ENCODE data around the gene LIPC.

LIPC gene

GRCh38 chr15:58491499-58492202 is 59.9 kb downstream of the LIPC start:
- Histone ChIP-seq H4K8ac (ENCODE audit: low read depth, low read length) (no peak overlapping the region), H3K4me1 (ENCODE audit: control insufficient read depth in 2 of 2, insufficient read depth in 1 of 2, low read depth in 1 of 2, low read length in 2 of 2) (peaks cover 0 to 5% of the 10 kb centered on the region in 2 donors), H2BK120ac (ENCODE audit: low read depth, low read length) (no peak overlapping the region), H2BK12ac (ENCODE audit: low read length) (no peak overlapping the region), H3K4ac (ENCODE audit: low read length) (no peak overlapping the region), H2AFZ (ENCODE audit: low read length) (no peak overlapping the region), H3K27me3 (ENCODE audit: control insufficient read depth in 3 of 3, insufficient read depth in 3 of 3, low read depth in 1 of 3, low read length in 3 of 3) (no peaks in the 10 kb centered on the region), H3K18ac (ENCODE audit: low read length) (peak overlapping the region; percentile 40), H2AK5ac (ENCODE audit: low read depth, low read length) (no peak overlapping the region), H3K9ac (ENCODE audit: low read depth, low read length, poor library complexity) (no peak overlapping the region), H2BK5ac (ENCODE audit: low read length) (no peak overlapping the region), H3K27ac (replicated peaks; ENCODE audit: low read length) (no peak overlapping the region), H2BK15ac (ENCODE audit: low read length) (no peak overlapping the region), H3K36me3 (replicated peaks in 1 of 2; ENCODE audit: control insufficient read depth in 2 of 2, insufficient read depth in 2 of 2, low read length in 2 of 2) (no peaks in the 10 kb centered on the region), H3K4me2 (ENCODE audit: insufficient read depth, low read length, poor library complexity, severe bottlenecking) (no peak overlapping the region), H3K9me3 (replicated peaks in 1 of 2; ENCODE audit: control insufficient read depth in 2 of 2, insufficient read depth in 1 of 2, low read depth in 1 of 2, low read length in 2 of 2) (peaks cover 2 to 6% of the 10 kb centered on the region in 2 donors), H3K79me1 (ENCODE audit: low read depth, low read length) (no peaks in the 10 kb centered on the region), H3K4me3 (ENCODE audit: low read length in 2 of 2) (no peak overlapping the region), H3K23ac (ENCODE audit: low read depth, low read length, poor library complexity) (no peak overlapping the region), H3K14ac (ENCODE audit: low read length) (no peak overlapping the region), H4K91ac (ENCODE audit: low read depth, low read length, poor library complexity) (no peak overlapping the region)
- WGBS, 2 donors (ENCODE audit: extremely low coverage in 2 of 2, insufficient read length in 2 of 2, insufficient replicate concordance in 1 of 2): no CpG with 5 or more reads among the region's 3 CpGs
- no peak for DNase-seq (ENCODE audit: low spot score)

GRCh38 chr15:58492661-58493397 is 61.0 kb downstream of the LIPC start:
- Histone ChIP-seq H2AK5ac (ENCODE audit: low read depth, low read length) (no peak overlapping the region), H4K8ac (ENCODE audit: low read depth, low read length) (no peak overlapping the region), H3K27me3 (ENCODE audit: control insufficient read depth in 3 of 3, insufficient read depth in 3 of 3, low read depth in 1 of 3, low read length in 3 of 3) (no peaks in the 10 kb centered on the region), H3K4me1 (ENCODE audit: control insufficient read depth in 2 of 2, insufficient read depth in 1 of 2, low read depth in 1 of 2, low read length in 2 of 2) (peaks cover 0 to 2% of the 10 kb centered on the region in 2 donors), H3K36me3 (replicated peaks in 1 of 2; ENCODE audit: control insufficient read depth in 2 of 2, insufficient read depth in 2 of 2, low read length in 2 of 2) (no peaks in the 10 kb centered on the region), H3K4me2 (ENCODE audit: insufficient read depth, low read length, poor library complexity, severe bottlenecking) (no peak overlapping the region), H2BK5ac (ENCODE audit: low read length) (no peak overlapping the region), H3K27ac (replicated peaks; ENCODE audit: low read length) (no peak overlapping the region), H3K4me3 (ENCODE audit: low read length in 2 of 2) (peak overlapping the region in 1 of 2 donors; percentile 27), H3K18ac (ENCODE audit: low read length) (no peak overlapping the region), H3K79me1 (ENCODE audit: low read depth, low read length) (no peaks in the 10 kb centered on the region), H2AFZ (ENCODE audit: low read length) (no peak overlapping the region), H3K9me3 (replicated peaks in 1 of 2; ENCODE audit: control insufficient read depth in 2 of 2, insufficient read depth in 1 of 2, low read depth in 1 of 2, low read length in 2 of 2) (peaks cover 2 to 6% of the 10 kb centered on the region in 2 donors), H3K23ac (ENCODE audit: low read depth, low read length, poor library complexity) (no peak overlapping the region), H2BK15ac (ENCODE audit: low read length) (no peak overlapping the region), H2BK120ac (ENCODE audit: low read depth, low read length) (no peak overlapping the region), H4K91ac (ENCODE audit: low read depth, low read length, poor library complexity) (no peak overlapping the region), H3K9ac (ENCODE audit: low read depth, low read length, poor library complexity) (no peak overlapping the region), H3K14ac (ENCODE audit: low read length) (peak overlapping the region; percentile 15), H2BK12ac (ENCODE audit: low read length) (no peak overlapping the region), H3K4ac (ENCODE audit: low read length) (no peak overlapping the region)
- no peak for DNase-seq (ENCODE audit: low spot score)
- no CpG with 5 or more reads among the region's 7 CpGs for WGBS, 2 donors (ENCODE audit: extremely low coverage in 2 of 2, insufficient read length in 2 of 2, insufficient replicate concordance in 1 of 2)

- H3K4me1 ChIP-seq (ENCODE audit: control insufficient read depth in 2 of 2, insufficient read depth in 1 of 2, low read depth in 1 of 2, low read length in 2 of 2): peaks cover 0 to 4% of the 10 kb centered on the region in 2 donors
- H3K9ac ChIP-seq (ENCODE audit: low read depth, low read length, poor library complexity): no peak overlapping the region
- no peak overlapping the region for H2BK120ac ChIP-seq (ENCODE audit: low read depth, low read length)
- no peak overlapping the region for H3K4me2 ChIP-seq (ENCODE audit: insufficient read depth, low read length, poor library complexity, severe bottlenecking)
- no peaks in the 10 kb centered on the region for H3K27me3 ChIP-seq (ENCODE audit: control insufficient read depth in 3 of 3, insufficient read depth in 3 of 3, low read depth in 1 of 3, low read length in 3 of 3)
- H2AK5ac ChIP-seq (ENCODE audit: low read depth, low read length): no peak overlapping the region
- no peak overlapping the region for H3K14ac ChIP-seq (ENCODE audit: low read length)
- no CpG with 5 or more reads among the region's 1 CpG for WGBS, 2 donors (ENCODE audit: extremely low coverage in 2 of 2, insufficient read length in 2 of 2, insufficient replicate concordance in 1 of 2)
- H4K8ac ChIP-seq (ENCODE audit: low read depth, low read length): no peak overlapping the region
- H3K4me3 ChIP-seq (ENCODE audit: low read length in 2 of 2): no peak overlapping the region
- no peak overlapping the region for H3K18ac ChIP-seq (ENCODE audit: low read length)
- H2BK15ac ChIP-seq (ENCODE audit: low read length): no peak overlapping the region
- no peaks in the 10 kb centered on the region for H3K79me1 ChIP-seq (ENCODE audit: low read depth, low read length)
- H3K9me3 ChIP-seq (replicated peaks in 1 of 2; ENCODE audit: control insufficient read depth in 2 of 2, insufficient read depth in 1 of 2, low read depth in 1 of 2, low read length in 2 of 2): peaks cover under 1 to 2% of the 10 kb centered on the region in 2 donors
- no peaks in the 10 kb centered on the region for H3K36me3 ChIP-seq (replicated peaks in 1 of 2; ENCODE audit: control insufficient read depth in 2 of 2, insufficient read depth in 2 of 2, low read length in 2 of 2)
- no peak overlapping the region for H3K23ac ChIP-seq (ENCODE audit: low read depth, low read length, poor library complexity)
- no peak overlapping the region for H3K4ac ChIP-seq (ENCODE audit: low read length)
- no peak overlapping the region for H2BK12ac ChIP-seq (ENCODE audit: low read length)
- no peak overlapping the region for H4K91ac ChIP-seq (ENCODE audit: low read depth, low read length, poor library complexity)
- H2AFZ ChIP-seq (ENCODE audit: low read length): no peak overlapping the region
- no peak for DNase-seq (ENCODE audit: low spot score)
- H3K27ac ChIP-seq (replicated peaks; ENCODE audit: low read length): no peak overlapping the region
- no peak overlapping the region for H2BK5ac ChIP-seq (ENCODE audit: low read length)
Measured at GRCh38 chr15:58494567-58494966, 62.8 kb downstream of the LIPC start.

- no peaks in the 10 kb centered on the region for H3K9me3 ChIP-seq (replicated peaks in 1 of 2; ENCODE audit: control insufficient read depth in 2 of 2, insufficient read depth in 1 of 2, low read depth in 1 of 2, low read length in 2 of 2)
- H2BK5ac ChIP-seq (ENCODE audit: low read length): no peak overlapping the region
- H3K9ac ChIP-seq (ENCODE audit: low read depth, low read length, poor library complexity): no peak overlapping the region
- H2BK15ac ChIP-seq (ENCODE audit: low read length): no peak overlapping the region
- H4K91ac ChIP-seq (ENCODE audit: low read depth, low read length, poor library complexity): no peak overlapping the region
- no peak overlapping the region for H3K27ac ChIP-seq (replicated peaks; ENCODE audit: low read length)
- no peak overlapping the region for H2BK12ac ChIP-seq (ENCODE audit: low read length)
- H3K18ac ChIP-seq (ENCODE audit: low read length): no peak overlapping the region
- H3K23ac ChIP-seq (ENCODE audit: low read depth, low read length, poor library complexity): no peak overlapping the region
- peaks cover 0 to 4% of the 10 kb centered on the region in 2 donors for H3K4me1 ChIP-seq (ENCODE audit: control insufficient read depth in 2 of 2, insufficient read depth in 1 of 2, low read depth in 1 of 2, low read length in 2 of 2)
- no peaks in the 10 kb centered on the region for H3K36me3 ChIP-seq (replicated peaks in 1 of 2; ENCODE audit: control insufficient read depth in 2 of 2, insufficient read depth in 2 of 2, low read length in 2 of 2)
- no peak overlapping the region for H3K4me2 ChIP-seq (ENCODE audit: insufficient read depth, low read length, poor library complexity, severe bottlenecking)
- H3K4ac ChIP-seq (ENCODE audit: low read length): no peak overlapping the region
- no peak overlapping the region for H3K14ac ChIP-seq (ENCODE audit: low read length)
- H3K79me1 ChIP-seq (ENCODE audit: low read depth, low read length): no peaks in the 10 kb centered on the region
- H2AFZ ChIP-seq (ENCODE audit: low read length): no peak overlapping the region
- H2AK5ac ChIP-seq (ENCODE audit: low read depth, low read length): no peak overlapping the region
- no peak overlapping the region for H4K8ac ChIP-seq (ENCODE audit: low read depth, low read length)
- no CpG with 5 or more reads among the region's 3 CpGs for WGBS, 2 donors (ENCODE audit: extremely low coverage in 2 of 2, insufficient read length in 2 of 2, insufficient replicate concordance in 1 of 2)
- H2BK120ac ChIP-seq (ENCODE audit: low read depth, low read length): no peak overlapping the region
- H3K27me3 ChIP-seq (ENCODE audit: control insufficient read depth in 3 of 3, insufficient read depth in 3 of 3, low read depth in 1 of 3, low read length in 3 of 3): peaks cover 0 to 3% (median 0%) of the 10 kb centered on the region in 3 experiments
- DNase-seq (ENCODE audit: low spot score): no peak
- H3K4me3 ChIP-seq (ENCODE audit: low read length in 2 of 2): no peak overlapping the region
Measured at GRCh38 chr15:58495891-58496408, 64.2 kb downstream of the LIPC start.

Measured in neuronal stem cell (in vitro differentiated cells).